ENCODE data around the gene JMJD1C. TPM values are rescaled to one million over a fixed set of nuclear protein-coding genes. Genes with fewer than 3 reads are reported as not detected.

Gene JMJD1C
- total and polyA plus RNA-seq, 10 of the 15 experiments (the other 5 are each of a cell fraction or from before 2014, with no cell fraction given) = 31.2 to 83.3 (median 49.5) TPM

GRCh38 chr10:63319231-63319630, 146.5 kb downstream of the JMJD1C start:
- Histone ChIP-seq H3K4me3 (no peak overlapping the region), H3K27ac (ENCODE audit: control insufficient read depth, insufficient read depth) (no peak overlapping the region), H3K9ac (ENCODE audit: control insufficient read depth, insufficient read depth, low read length) (no peak overlapping the region), H3K27me3 (replicated peaks in 1 of 2; ENCODE audit: control insufficient read depth in 2 of 2, insufficient read depth in 2 of 2, low read length in 1 of 2) (no peaks in the 10 kb centered on the region), H3K79me2 (ENCODE audit: control insufficient read depth, insufficient read depth, low read length) (no peaks in the 10 kb centered on the region), H3K4me2 (ENCODE audit: control insufficient read depth, insufficient read depth) (no peak overlapping the region), H3K36me3 (ENCODE audit: control insufficient read depth in 2 of 2, insufficient read depth in 2 of 2, low read length in 1 of 2) (no peaks in the 10 kb centered on the region), H2AFZ (ENCODE audit: control insufficient read depth, low read depth, low read length) (no peak overlapping the region), H3K9me3 (replicated peaks; ENCODE audit: control insufficient read depth, insufficient read depth, low read length) (no peaks in the 10 kb centered on the region), H3K4me1 (ENCODE audit: control insufficient read depth, insufficient read depth, low read length) (no peaks in the 10 kb centered on the region), H4K20me1 (ENCODE audit: control insufficient read depth, insufficient read depth) (no peaks in the 10 kb centered on the region)
- DNase-seq (ENCODE audit: low read depth, low spot score) = no peak
- POLR2A ChIA-PET = no interaction called here
- RAD21 ChIA-PET (ENCODE audit: unreplicated experiment) = no interaction called here
- SMC1A ChIA-PET (ENCODE audit: uncharacterized antibody, unreplicated experiment) = interaction anchor here (1.3 to 2.2 kb wide), 3 partner anchors 9 to 33 kb away, joined by 3 to 4 read pairs (median 3); no protein-coding TSS in a partner anchor
- intact Hi-C loops (cut with micrococcal nuclease; ENCODE audit: unreplicated experiment) = no loop called here
- 100% methylated on average over 1 of the region's 3 CpGs for WGBS (ENCODE audit: insufficient coverage, insufficient replicate concordance, low lambda C conversion rate, missing lambda C conversion rate)
- no peak for ATAC-seq
- no peak for FAIRE-seq
- TF ChIP-seq CHD2 (IDR thresholded peaks at IDR 0.05; ENCODE audit: borderline replicate concordance, low read depth, low read length) (no peak), YBX1 (IDR thresholded peaks at IDR 0.05) (no peak), RFX5 (IDR thresholded peaks at IDR 0.05; ENCODE audit: low read depth, low read length) (no peak), GATAD2B (conservative IDR thresholded peaks at IDR 0.05; ENCODE audit: low read depth) (no peak), ZSCAN29 (IDR thresholded peaks at IDR 0.05) (no peak), SREBF1 (IDR thresholded peaks at IDR 0.05; ENCODE audit: low read length) (no peak), BACH1 (IDR thresholded peaks at IDR 0.05; ENCODE audit: borderline replicate concordance) (no peak), SIN3A (IDR thresholded peaks at IDR 0.05; ENCODE audit: low read depth, low read length) (no peak), ZBED1 (IDR thresholded peaks at IDR 0.05; ENCODE audit: borderline replicate concordance) (no peak), NR2C1 (IDR thresholded peaks at IDR 0.05) (no peak), ATF3 (IDR thresholded peaks at IDR 0.05; ENCODE audit: borderline replicate concordance, extremely low read depth, low read depth, low read length) (no peak), MLLT1 (IDR thresholded peaks at IDR 0.05) (no peak), SMARCA5 (IDR thresholded peaks at IDR 0.05) (no peak), NFYA (IDR thresholded peaks at IDR 0.05; ENCODE audit: borderline replicate concordance, low read depth, low read length) (no peak), CEBPB (IDR thresholded peaks at IDR 0.05; ENCODE audit: borderline replicate concordance in 1 of 2, low read depth in 2 of 2, low read length in 2 of 2) (no peak), ETV6 (conservative IDR thresholded peaks at IDR 0.05 in 1 of 2, IDR thresholded peaks at IDR 0.05 in 1 of 2; ENCODE audit: borderline replicate concordance in 1 of 2, low read depth in 1 of 2) (no peak), MTA3 (IDR thresholded peaks at IDR 0.05; ENCODE audit: borderline replicate concordance, low read length) (no peak)
- in situ Hi-C loops (cut with MboI) = no loop called here
- CTCF ChIA-PET = interaction anchor here (1.0 kb wide), 1 partner anchor 20 kb away, joined by 3 read pairs; no protein-coding TSS in a partner anchor
- BruUV-seq (replicated peaks) = no TSS peak

Data from GM12878 (cell line).